H1 (cell line): ENCODE measurements around the gene KIAA0930.

ENCODE experiments used
- CBX5 ChIP-seq: fragments of 300-800, 300-1000 bp; sonication (generic); IDR thresholded peaks from 2 replicates; pipeline ENCODE4 v1.7.1; 2016; ENCODE audit warnings: antibody characterized with exemption, low read length, low read depth
- CEBPB ChIP-seq: IDR thresholded peaks from 2 replicates; pipeline ENCODE4 v1.6.1; 2012; ENCODE audit warnings: low read depth, low read length
- CTCF ChIP-seq, 3 experiments: IDR thresholded peaks; 1 replicate in 2 of 3; 2 replicates in 1 of 3; pipeline versions ENCODE4 v1.5.1 to v1.6.1; 2011; ENCODE audit warnings: low read length in 3 of 3, mild to moderate bottlenecking in 3 of 3, inconsistent platforms in 2 of 3, low read depth in 1 of 3, moderate library complexity in 1 of 3; ENCODE audit not compliant: insufficient read depth in 1 of 3; ENCODE audit errors: control extremely low read depth in 1 of 3
- EP300 ChIP-seq, 2 experiments: IDR thresholded peaks; 1 replicate in 1 of 2; 2 replicates in 1 of 2; pipeline ENCODE4 v1.6.1; 2011 to 2012; ENCODE audit warnings: low read depth in 2 of 2, low read length in 2 of 2, mild to moderate bottlenecking in 2 of 2, borderline replicate concordance in 1 of 2, inconsistent platforms in 1 of 2, moderate library complexity in 1 of 2
- JUND ChIP-seq: IDR thresholded peaks from 2 replicates; pipeline ENCODE4 v1.6.1; 2011; ENCODE audit warnings: mild to moderate bottlenecking, improper control_type of control experiment, low read length
- POLR2A ChIP-seq, 2 experiments: IDR thresholded peaks; 1 replicate in 1 of 2; 2 replicates in 1 of 2; pipeline ENCODE4 v1.6.1; 2011; ENCODE audit warnings: low read depth in 2 of 2, low read length in 2 of 2, mild to moderate bottlenecking in 2 of 2; ENCODE audit errors: control extremely low read depth in 1 of 2
- SP2 ChIP-seq: IDR thresholded peaks from 2 replicates; pipeline ENCODE4 v1.6.1; 2012; ENCODE audit warnings: mild to moderate bottlenecking, low read length, inconsistent platforms
- TF ChIP-seq, protein P1 (sequence below): IDR thresholded peaks from 2 replicates; pipeline ENCODE4 v1.6.1; 2011; ENCODE audit warnings: low read depth, mild to moderate bottlenecking, low read length; ENCODE audit not compliant: insufficient read depth

DNA sequence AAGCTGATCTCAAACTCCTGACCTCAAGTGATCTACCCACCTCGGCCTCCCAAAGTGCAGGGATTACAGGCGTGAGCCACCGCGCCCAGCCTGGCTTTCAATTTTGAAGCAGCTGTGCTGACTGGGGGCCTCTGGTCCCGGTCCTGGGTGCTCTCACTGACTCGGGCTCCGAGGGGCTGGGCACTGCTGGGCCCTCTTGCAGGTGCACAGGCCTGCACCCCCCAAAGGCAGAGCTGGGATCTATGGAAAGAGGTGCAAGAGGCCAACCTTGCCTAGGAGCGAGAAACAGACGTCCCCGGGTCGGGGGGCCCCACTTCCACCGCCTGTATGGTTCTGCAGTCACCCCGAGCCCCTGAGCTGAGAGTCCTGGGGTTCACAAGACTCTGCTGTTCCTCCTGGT, 33.2 kb downstream of the KIAA0930 start:
- no peak for TF ChIP-seq CEBPB
- TF ChIP-seq EP300 (IDR thresholded peaks at IDR 0.05; ENCODE audit: borderline replicate concordance in 1 of 2, low read depth in 2 of 2, low read length in 2 of 2), result no peak
- no peak for TF ChIP-seq JUND
- no peak for TF ChIP-seq POLR2A (IDR thresholded peaks at IDR 0.05; ENCODE audit: control extremely low read depth in 1 of 2, low read depth in 2 of 2, low read length in 2 of 2)
- TF ChIP-seq CTCF (IDR thresholded peaks at IDR 0.05; ENCODE audit: control extremely low read depth in 1 of 3, insufficient read depth in 1 of 3, low read depth in 1 of 3, low read length in 3 of 3), result no peak
- TF ChIP-seq CBX5, result no peak
- TF ChIP-seq, protein P1, sequence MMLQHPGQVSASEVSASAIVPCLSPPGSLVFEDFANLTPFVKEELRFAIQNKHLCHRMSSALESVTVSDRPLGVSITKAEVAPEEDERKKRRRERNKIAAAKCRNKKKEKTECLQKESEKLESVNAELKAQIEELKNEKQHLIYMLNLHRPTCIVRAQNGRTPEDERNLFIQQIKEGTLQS, result no peak
- no peak for TF ChIP-seq SP2
